NCI-H226 (cell line): ENCODE results near the gene CORO1C.

Experiments used
- DNase-seq: peaks from one replicate; pipeline ENCODE4 v3.0.0-alpha.2; 2015

The CORO1C gene

GRCh38 chr12:108724054-108724889, 7.0 kb downstream of the CORO1C start:
- no peak for DNase-seq

- DNase-seq = peak; percentile 76
Observed at GRCh38 chr12:108722992-108723766, 8.1 kb downstream of the CORO1C start.

- DNase-seq = no peak
Observed at GRCh38 chr12:108722463-108722862, 8.9 kb downstream of the CORO1C start.

GRCh38 chr12:108721824-108722223, 9.5 kb downstream of the CORO1C start:
- DNase-seq = no peak

- peak; percentile 75 for DNase-seq
Observed at GRCh38 chr12:108720757-108721514, 10.4 kb downstream of the CORO1C start.

GRCh38 chr12:108717243-108717642, 14.1 kb downstream of the CORO1C start:
- no peak for DNase-seq

GRCh38 chr12:108714866-108715265, 16.5 kb downstream of the CORO1C start:
- DNase-seq = no peak

GRCh38 chr12:108713471-108713870, 17.8 kb downstream of the CORO1C start:
- DNase-seq = no peak

- DNase-seq = no peak
Observed at GRCh38 chr12:108712925-108713203, 18.5 kb downstream of the CORO1C start.

GRCh38 chr12:108712165-108712924, 19.0 kb downstream of the CORO1C start:
- no peak for DNase-seq

- DNase-seq = peak; percentile 9
Observed at GRCh38 chr12:108711489-108712164, 19.7 kb downstream of the CORO1C start.

GRCh38 chr12:108709697-108710096, 21.6 kb downstream of the CORO1C start:
- no peak for DNase-seq

- no peak for DNase-seq
Observed at GRCh38 chr12:108704527-108704926, 26.8 kb downstream of the CORO1C start.

GRCh38 chr12:108702595-108703320, 28.6 kb downstream of the CORO1C start:
- no peak for DNase-seq

- DNase-seq = no peak
Observed at GRCh38 chr12:108701779-108702441, 29.4 kb downstream of the CORO1C start.

GRCh38 chr12:108700833-108701541, 30.3 kb downstream of the CORO1C start:
- DNase-seq = no peak

GRCh38 chr12:108699955-108700563, 31.3 kb downstream of the CORO1C start:
- no peak for DNase-seq

- no peak for DNase-seq
Observed at GRCh38 chr12:108697905-108698304, 33.4 kb downstream of the CORO1C start.

- no peak for DNase-seq
Observed at GRCh38 chr12:108696996-108697290, 34.4 kb downstream of the CORO1C start.
